IMR-90 (cell line): ENCODE measurements around the gene MYORG. TPM values are rescaled to one million over a fixed set of nuclear protein-coding genes. Genes with fewer than 3 reads are reported as not detected.

Experiments
- ATAC-seq: fragments of 200-7000 bp; cut with Tn5 transposase; 2 replicates; pipeline ENCODE4 v1.9.1; 2020; ENCODE audit warnings: low read depth, mild to moderate bottlenecking, moderate library complexity
- BruUV-seq: library from RNA; stranded (reverse); fragments of 400-500 nt; replicated peaks from 2 replicates; lab custom pipeline; 2021; lab: Mats Ljungman, UMichigan
- CTCF ChIA-PET: fragments of 300-600 bp; formaldehyde crosslinking; extraction: SDS; loops from one replicate; lab custom pipeline; 2021; ENCODE audit warnings: antibody characterized with exemption; lab: Yijun Ruan, JAX
- POLR2A ChIA-PET: fragments of 300-600 bp; sonication (Branson Sonifier 250); formaldehyde crosslinking; loops from one replicate; lab custom pipeline; 2022; ENCODE audit warnings: antibody characterized with exemption; ENCODE audit not compliant: unreplicated experiment; lab: Charles Lee
- DNase-seq: peaks from one replicate; pipeline ENCODE4 v3.0.0; 2013
- H2AFZ ChIP-seq: replicated peaks from 2 replicates; pipeline ENCODE3; 2013; ENCODE audit warnings: low read length, mild to moderate bottlenecking; ENCODE audit not compliant: poor library complexity
- H2AK5ac ChIP-seq: 2 replicates; pipeline ENCODE4 v1.6.1; 2013; ENCODE audit warnings: low read depth, low read length, inconsistent platforms
- H2AK9ac ChIP-seq: replicated peaks from 2 replicates; pipeline ENCODE3; 2013; ENCODE audit warnings: mild to moderate bottlenecking, low read depth, low read length, moderate library complexity; ENCODE audit not compliant: poor library complexity
- H2BK120ac ChIP-seq: 2 replicates; pipeline ENCODE4 v1.6.1; 2013; ENCODE audit warnings: low read depth, low read length, inconsistent platforms
- H2BK15ac ChIP-seq: 3 replicates; pipeline ENCODE4 v1.6.1; 2013; ENCODE audit warnings: low read depth, low read length, inconsistent platforms
- H2BK20ac ChIP-seq: 2 replicates; pipeline ENCODE4 v1.6.1; 2013; ENCODE audit warnings: low read depth, mild to moderate bottlenecking, inconsistent platforms, low read length, moderate library complexity
- H2BK5ac ChIP-seq: 2 replicates; pipeline ENCODE4 v1.6.1; 2013; ENCODE audit warnings: mild to moderate bottlenecking, low read depth, low read length, inconsistent platforms; ENCODE audit not compliant: poor library complexity, severe bottlenecking
- H3K14ac ChIP-seq: replicated peaks from 2 replicates; pipeline ENCODE4 v1.6.1; 2013; ENCODE audit warnings: low read depth, low read length, inconsistent platforms
- H3K18ac ChIP-seq: 2 replicates; pipeline ENCODE4 v1.6.1; 2013; ENCODE audit warnings: low read depth, low read length, control low read depth
- H3K23ac ChIP-seq: 2 replicates; pipeline ENCODE4 v1.6.1; 2013; ENCODE audit warnings: low read depth, low read length, inconsistent platforms
- H3K27ac ChIP-seq: 2 replicates; pipeline ENCODE4 v1.5.1; 2013; ENCODE audit warnings: mild to moderate bottlenecking, control low read depth, low read length; ENCODE audit not compliant: insufficient read depth
- H3K27me3 ChIP-seq: 2 replicates; pipeline ENCODE4 v1.6.1; 2013; ENCODE audit warnings: low read length; ENCODE audit not compliant: control insufficient read depth, insufficient read depth
- H3K36me3 ChIP-seq: 2 replicates; pipeline ENCODE4 v1.6.1; 2013; ENCODE audit warnings: low read length, mixed read lengths; ENCODE audit not compliant: control insufficient read depth, insufficient read depth
- H3K4ac ChIP-seq: 2 replicates; pipeline ENCODE4 v1.6.1; 2013; ENCODE audit warnings: low read depth, low read length, inconsistent platforms
- H3K4me1 ChIP-seq: 2 replicates; pipeline ENCODE4 v1.6.1; 2013; ENCODE audit warnings: low read length, mixed read lengths; ENCODE audit not compliant: control insufficient read depth, insufficient read depth
- H3K4me2 ChIP-seq: 2 replicates; pipeline ENCODE4 v1.6.1; 2013; ENCODE audit warnings: low read depth, mild to moderate bottlenecking, control low read depth, low read length, moderate library complexity
- H3K4me3 ChIP-seq: 2 replicates; pipeline ENCODE4 v1.5.1; 2013; ENCODE audit warnings: low read depth, mild to moderate bottlenecking, control low read depth, low read length, moderate library complexity; ENCODE audit not compliant: insufficient read depth
- H3K56ac ChIP-seq: 2 replicates; pipeline ENCODE4 v1.6.1; 2013; ENCODE audit warnings: low read length, inconsistent platforms; ENCODE audit not compliant: insufficient read depth; ENCODE audit errors: extremely low read depth
- H3K79me1 ChIP-seq, 2 experiments: 2 replicates each; pipeline ENCODE4 v1.6.1; 2013; ENCODE audit warnings: low read length in 2 of 2, inconsistent platforms in 1 of 2, low read depth in 1 of 2
- H3K9ac ChIP-seq: 2 replicates; pipeline ENCODE4 v1.6.1; 2013; ENCODE audit warnings: low read depth, low read length, control low read depth
- H3K9me1 ChIP-seq: 2 replicates; pipeline ENCODE4 v1.6.1; 2013; ENCODE audit warnings: low read length, inconsistent platforms; ENCODE audit not compliant: insufficient read depth
- H3K9me3 ChIP-seq: 2 replicates; pipeline ENCODE4 v1.6.1; 2013; ENCODE audit warnings: low read length; ENCODE audit not compliant: control insufficient read depth, insufficient read depth
- H4K20me1 ChIP-seq: 2 replicates; pipeline ENCODE4 v1.6.1; 2013; ENCODE audit warnings: low read length, inconsistent platforms; ENCODE audit not compliant: insufficient read depth
- H4K5ac ChIP-seq: 2 replicates; pipeline ENCODE4 v1.6.1; 2013; ENCODE audit warnings: mild to moderate bottlenecking, low read depth, low read length, control low read depth
- H4K8ac ChIP-seq, 2 experiments: 2 replicates each; pipeline ENCODE4 v1.6.1; 2013; ENCODE audit warnings: low read depth in 2 of 2, low read length in 2 of 2, control low read depth in 1 of 2, inconsistent platforms in 1 of 2
- H4K91ac ChIP-seq: 2 replicates; pipeline ENCODE4 v1.6.1; 2013; ENCODE audit warnings: low read depth, low read length, inconsistent platforms; ENCODE audit not compliant: insufficient read depth
- BHLHE40 ChIP-seq: fragments of 150-350 bp; IDR thresholded peaks from 2 replicates; pipeline ENCODE4 v1.6.1; 2016; ENCODE audit warnings: mild to moderate bottlenecking, low read depth, low read length
- CEBPB ChIP-seq: IDR thresholded peaks from 2 replicates; pipeline ENCODE4 v1.6.1; 2012; ENCODE audit warnings: low read depth, low read length, improper control_type of control experiment
- CHD1 ChIP-seq: IDR thresholded peaks from 2 replicates; pipeline ENCODE4 v1.6.1; 2012; ENCODE audit warnings: low read depth, low read length, improper control_type of control experiment
- ELK1 ChIP-seq: fragments of 150-350 bp; IDR thresholded peaks from 2 replicates; pipeline ENCODE4 v1.6.1; 2016; ENCODE audit warnings: low read depth, mild to moderate bottlenecking, low read length, moderate library complexity, borderline replicate concordance
- FOS ChIP-seq: fragments of 150-350 bp; IDR thresholded peaks from 2 replicates; pipeline ENCODE4 v1.6.1; 2016; ENCODE audit warnings: low read depth, low read length
- MAFK ChIP-seq: IDR thresholded peaks from 2 replicates; pipeline ENCODE4 v1.6.1; 2012; ENCODE audit warnings: low read depth, low read length, improper control_type of control experiment
- MAZ ChIP-seq: IDR thresholded peaks from 2 replicates; pipeline ENCODE4 v1.6.1; 2012; ENCODE audit warnings: low read depth, mild to moderate bottlenecking, low read length, improper control_type of control experiment, moderate library complexity, borderline replicate concordance
- MXI1 ChIP-seq: IDR thresholded peaks from 2 replicates; pipeline ENCODE4 v1.6.1; 2012; ENCODE audit warnings: low read depth, mild to moderate bottlenecking, low read length, moderate library complexity, borderline replicate concordance
- NFE2L2 ChIP-seq: fragments of 150-350 bp; IDR thresholded peaks from 2 replicates; pipeline ENCODE4 v1.6.1; 2016; ENCODE audit warnings: low read depth, mild to moderate bottlenecking, low read length
- POLR2A ChIP-seq: IDR thresholded peaks from 2 replicates; pipeline ENCODE4 v1.6.1; 2012; ENCODE audit warnings: mild to moderate bottlenecking, low read depth, low read length
- RAD21 ChIP-seq: IDR thresholded peaks from 2 replicates; pipeline ENCODE4 v1.6.1; 2012; ENCODE audit warnings: low read length, improper control_type of control experiment
- RCOR1 ChIP-seq: IDR thresholded peaks from 2 replicates; pipeline ENCODE4 v1.6.1; 2012; ENCODE audit warnings: mild to moderate bottlenecking, low read length, improper control_type of control experiment; ENCODE audit not compliant: insufficient replicate concordance
- RFX5 ChIP-seq: IDR thresholded peaks from 2 replicates; pipeline ENCODE4 v1.8.0; 2012; ENCODE audit warnings: low read depth, mild to moderate bottlenecking, low read length, moderate library complexity
- SMC3 ChIP-seq: fragments of 150-350 bp; IDR thresholded peaks from 2 replicates; pipeline ENCODE4 v1.6.1; 2016; ENCODE audit warnings: low read depth, mild to moderate bottlenecking, antibody characterized with exemption, low read length, moderate library complexity
- USF2 ChIP-seq: fragments of 150-350 bp; IDR thresholded peaks from 2 replicates; pipeline ENCODE4 v1.6.1; 2017; ENCODE audit warnings: mild to moderate bottlenecking, antibody characterized with exemption, low read length, low read depth
- WGBS, 2 experiments: methylation state at CpG; one replicate each; pipeline versions ENCODE4 v1.1.5 to v1.1.7; 2013; ENCODE audit warnings: missing lambda C conversion rate in 2 of 2; ENCODE audit not compliant: insufficient read length in 1 of 2; ENCODE audit errors: extremely low coverage in 2 of 2; 5-methylcytosine and 5-hydroxymethylcytosine counted together
- dilution Hi-C: fragments of 300-500 bp; cut with HindIII; formaldehyde crosslinking; loops from one replicate; pipeline ENCODE4 v1.14.3; 2018; ENCODE audit warnings: low sequenced_read_pairs; ENCODE audit not compliant: unreplicated experiment
- in situ Hi-C: fragments of 300-500 bp; cut with MboI; formaldehyde crosslinking; loops from 3 replicates; pipeline ENCODE4 v1.14.3; 2019; ENCODE audit warnings: low sequenced_read_pairs, inconsistent platforms, mixed read lengths
- intact Hi-C: fragments of 100-400 bp; cut with micrococcal nuclease; formaldehyde crosslinking; loops from 2 replicates; pipeline ENCODE4 v1.10.0; 2022
- polyA plus RNA-seq, 3 experiments: library from polyadenylated mRNA; depleted of rRNA; stranded (reverse); fragments of >200 nt; gene quantifications; 2 replicates each; pipeline ENCODE4 v1.2.3, GENCODE V29; 2012; ENCODE audit warnings: low replicate concordance in 1 of 3
- total RNA-seq: library from RNA; depleted of rRNA; stranded (reverse); fragments of >200 nt; gene quantifications from 2 replicates; pipeline ENCODE4 v1.2.3, GENCODE V29; 2012
- TF ChIP-seq, protein P1 (sequence below): conservative IDR thresholded peaks from 2 replicates; pipeline ENCODE4 v1.5.1; 2012; ENCODE audit warnings: mild to moderate bottlenecking, low read depth, low read length, improper control_type of control experiment

MYORG gene
- total and polyA plus RNA-seq, 2 of the 4 experiments (the other 2 are of a cell fraction): 0.36 to 0.60 TPM

DNA sequence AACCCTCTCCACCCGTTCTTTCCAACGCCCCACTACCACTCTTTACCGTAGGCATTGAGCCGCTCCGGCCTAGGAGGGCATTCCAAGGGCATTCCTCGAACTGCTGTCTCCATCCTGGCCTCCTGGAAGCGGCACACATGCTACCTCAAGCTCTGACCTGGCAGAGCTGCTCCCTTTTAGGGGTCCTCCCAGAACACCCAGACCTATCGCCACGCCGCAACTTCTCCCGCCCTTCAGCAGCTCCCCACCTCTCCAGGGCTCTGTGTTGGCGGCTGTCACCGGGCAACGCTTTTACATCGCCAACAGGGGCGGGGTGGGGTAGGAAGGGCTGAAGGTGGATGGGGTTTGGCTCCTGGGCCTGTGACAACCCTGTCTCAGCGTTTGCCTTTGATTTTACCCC, 4.6 kb upstream of the MYORG start:
- H4K5ac ChIP-seq: no peak overlapping the region; the same call in 1 of the 2 replicates
- no peaks in the 10 kb centered on the region for H3K9me3 ChIP-seq
- peak overlapping the region; percentile 82 to 83; a peak in 2 of 4 replicates for H4K8ac ChIP-seq
- H3K27me3 ChIP-seq: no peaks in the 10 kb centered on the region; the same call in 1 of the 2 replicates
- H3K56ac ChIP-seq: no peak overlapping the region
- H3K4me2 ChIP-seq: peak overlapping the region; percentile 92; the same call in 1 of the 2 replicates
- 19% methylated on average over 6 of the region's 17 CpGs; no CpG with 5 or more reads in 1 of the 2 experiments for WGBS, 2 experiments
- no peak overlapping the region for H2BK120ac ChIP-seq
- peak overlapping the region; percentile 98 for H2AFZ ChIP-seq
- H3K14ac ChIP-seq: no peak overlapping the region
- POLR2A ChIA-PET: interaction anchor here (0.7 kb wide), 1 partner anchor 139 kb away, joined by 3 read pairs; no protein-coding TSS in a partner anchor
- H2BK5ac ChIP-seq: no peak overlapping the region
- peak overlapping the region; percentile 58; the same call in 1 of the 2 replicates for H3K4me3 ChIP-seq
- 0 out of 2 replicates have a peak overlapping the region, but pooled peaks have one; percentile 70 for H3K23ac ChIP-seq
- no peak overlapping the region; the same call in 1 of the 2 replicates for H3K4ac ChIP-seq
- CTCF ChIA-PET: no interaction called here
- TF ChIP-seq RFX5 (no peak), RAD21 (no peak), ELK1 (no peak), CHD1 (no peak), MAZ (no peak), MAFK (no peak), RCOR1 (no peak), CEBPB (no peak), BHLHE40 (no peak), SMC3 (no peak), FOS (no peak), NFE2L2 (no peak), MXI1 (no peak), USF2 (no peak), POLR2A (no peak)
- TF ChIP-seq, protein P1, sequence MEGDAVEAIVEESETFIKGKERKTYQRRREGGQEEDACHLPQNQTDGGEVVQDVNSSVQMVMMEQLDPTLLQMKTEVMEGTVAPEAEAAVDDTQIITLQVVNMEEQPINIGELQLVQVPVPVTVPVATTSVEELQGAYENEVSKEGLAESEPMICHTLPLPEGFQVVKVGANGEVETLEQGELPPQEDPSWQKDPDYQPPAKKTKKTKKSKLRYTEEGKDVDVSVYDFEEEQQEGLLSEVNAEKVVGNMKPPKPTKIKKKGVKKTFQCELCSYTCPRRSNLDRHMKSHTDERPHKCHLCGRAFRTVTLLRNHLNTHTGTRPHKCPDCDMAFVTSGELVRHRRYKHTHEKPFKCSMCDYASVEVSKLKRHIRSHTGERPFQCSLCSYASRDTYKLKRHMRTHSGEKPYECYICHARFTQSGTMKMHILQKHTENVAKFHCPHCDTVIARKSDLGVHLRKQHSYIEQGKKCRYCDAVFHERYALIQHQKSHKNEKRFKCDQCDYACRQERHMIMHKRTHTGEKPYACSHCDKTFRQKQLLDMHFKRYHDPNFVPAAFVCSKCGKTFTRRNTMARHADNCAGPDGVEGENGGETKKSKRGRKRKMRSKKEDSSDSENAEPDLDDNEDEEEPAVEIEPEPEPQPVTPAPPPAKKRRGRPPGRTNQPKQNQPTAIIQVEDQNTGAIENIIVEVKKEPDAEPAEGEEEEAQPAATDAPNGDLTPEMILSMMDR: no peak
- DNase-seq: no peak
- in situ Hi-C loops: no loop called here
- no peak overlapping the region for H2AK9ac ChIP-seq
- H3K4me1 ChIP-seq: peaks cover 6% of the 10 kb centered on the region
- no peak overlapping the region for H3K18ac ChIP-seq
- no peaks in the 10 kb centered on the region for H4K20me1 ChIP-seq
- H2BK15ac ChIP-seq: no peak overlapping the region
- peak overlapping the region; percentile 28; the same call in 1 of the 2 replicates for H4K91ac ChIP-seq
- peaks cover 4% of the 10 kb centered on the region; the same call in 1 of the 2 replicates for H3K9me1 ChIP-seq
- no peaks in the 10 kb centered on the region for H3K36me3 ChIP-seq
- no peaks in the 10 kb centered on the region for H3K79me1 ChIP-seq
- H3K9ac ChIP-seq: no peak overlapping the region
- intact Hi-C loops: no loop called here
- dilution Hi-C loops: no loop called here
- H3K27ac ChIP-seq: no peak overlapping the region
- H2BK20ac ChIP-seq: no peak overlapping the region
- H2AK5ac ChIP-seq: no peak overlapping the region
- ATAC-seq: no peak
- BruUV-seq: no TSS peak
